GM19395 (cell line): Measurements from ENCODE around the gene ABCA5.
"Not testable (repeated sequence)": the region's sequence is repeated elsewhere in the genome, so short reads cannot be mapped to it uniquely, and the experiment has no call there.

Experiments
- ATAC-seq: cut with Tn5 transposase; IDR thresholded peaks from one replicate; pipeline ENCODE4 v1.9.1; 2021; ENCODE audit warnings: mild to moderate bottlenecking, moderate library complexity; ENCODE audit not compliant: unreplicated experiment

ABCA5 gene

DNA sequence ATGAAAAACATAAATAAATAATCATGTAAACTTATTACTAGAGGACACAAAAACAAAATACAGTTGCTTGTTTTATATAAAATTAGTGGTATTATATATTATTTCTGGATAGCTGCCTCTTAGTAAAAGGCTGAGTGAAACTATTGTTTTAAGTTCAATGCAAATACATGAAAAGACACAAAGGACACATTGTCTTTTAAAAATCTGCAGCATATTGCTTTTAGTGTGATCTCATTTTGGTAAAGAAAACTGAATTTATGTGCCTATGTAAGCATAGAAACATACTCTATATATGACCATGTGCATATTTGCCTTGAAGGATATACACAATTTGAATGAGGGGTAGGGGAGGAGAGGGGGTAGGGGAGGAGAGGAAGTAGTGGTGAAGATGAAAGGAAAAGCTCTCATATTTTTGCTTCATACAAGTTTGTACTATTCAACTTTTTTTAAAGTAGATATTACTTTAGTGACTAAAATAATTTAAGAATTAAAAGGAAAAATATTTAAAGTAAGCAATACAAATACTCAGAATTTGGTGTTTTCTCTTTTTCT is 104.2 kb downstream of the ABCA5 start:
- ATAC-seq = no peak

DNA sequence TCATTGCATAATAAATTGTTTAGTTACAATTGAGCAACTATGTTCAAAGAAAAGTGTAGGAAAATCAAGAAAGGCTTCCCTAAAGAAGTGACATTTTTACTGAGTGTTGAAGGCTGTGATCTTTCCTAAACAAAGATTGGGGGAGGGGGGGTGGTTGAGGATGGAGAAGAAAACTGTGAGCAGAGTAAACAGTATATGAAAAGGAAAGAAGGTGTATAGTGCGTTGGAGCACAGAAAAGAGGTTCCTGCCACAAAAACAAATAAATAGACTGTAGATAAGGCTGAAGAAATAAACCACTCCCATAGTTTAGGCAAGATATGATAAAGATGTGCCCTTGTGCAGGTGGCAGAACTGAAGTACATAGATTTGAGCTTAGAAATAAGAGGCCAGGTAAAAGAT is 106.8 kb downstream of the ABCA5 start:
- ATAC-seq = no peak

GRCh38 chr17:69218986-69219385 is 107.9 kb downstream of the ABCA5 start:
- ATAC-seq = no peak

DNA sequence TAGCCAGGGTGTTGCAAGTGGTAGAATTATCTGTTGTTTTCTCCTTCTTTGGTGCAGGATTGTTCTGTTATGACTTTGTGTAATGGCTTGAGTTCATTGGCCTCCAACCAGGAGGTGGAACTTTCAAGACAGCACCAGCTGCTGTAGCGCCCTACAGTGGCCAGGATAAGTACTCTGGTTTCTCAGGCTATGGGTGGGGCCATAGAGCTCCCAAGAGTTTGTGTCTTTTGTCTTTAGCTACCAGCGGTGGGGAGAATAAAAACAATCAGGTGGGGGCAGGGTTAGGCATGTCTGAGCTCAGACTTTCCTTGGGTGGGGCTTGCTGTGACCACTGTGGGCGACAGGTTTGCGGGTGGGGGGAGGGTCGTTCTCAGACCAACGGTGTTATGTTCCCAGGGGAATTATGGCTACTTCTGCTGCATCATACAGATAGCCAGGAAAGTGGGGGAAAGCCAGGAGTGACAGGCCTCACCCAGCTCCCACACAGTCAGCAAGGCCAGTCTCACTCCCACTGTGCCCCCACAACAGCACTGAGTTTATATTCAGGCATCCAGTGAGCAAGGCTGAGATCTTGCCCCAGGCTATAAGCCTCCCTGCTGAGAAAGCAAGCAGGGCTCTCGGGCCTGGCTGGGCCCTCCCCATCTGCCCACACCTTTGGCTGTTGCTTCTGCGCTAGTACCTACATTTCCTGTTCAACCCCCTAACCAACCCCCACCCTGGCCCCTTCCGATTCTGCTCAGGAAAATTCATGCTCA is 113.7 kb downstream of the ABCA5 start:
- ATAC-seq = no peak

- no peak for ATAC-seq
Measured at GRCh38 chr17:69208640-69209039, 118.3 kb downstream of the ABCA5 start.

DNA sequence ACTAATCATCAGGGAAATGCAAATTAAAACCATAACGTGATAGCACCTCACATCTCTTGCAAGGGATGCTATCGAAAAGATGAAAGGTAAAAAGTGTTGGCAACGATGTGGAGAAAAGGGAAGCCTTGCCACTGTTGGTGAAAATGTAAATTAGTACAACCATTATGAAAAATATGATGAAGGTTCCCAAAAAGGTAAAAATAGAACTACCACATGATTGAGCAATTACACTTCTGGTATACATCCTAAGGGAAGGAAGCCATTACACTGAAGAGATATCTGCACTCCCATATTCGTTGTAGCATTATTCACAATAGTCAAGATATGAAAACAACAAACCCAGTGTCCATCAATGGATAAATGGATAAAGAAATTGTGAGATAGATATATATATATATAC is 119.8 kb downstream of the ABCA5 start:
- no peak for ATAC-seq

- ATAC-seq = no peak
Measured at GRCh38 chr17:69198238-69198637, 128.7 kb downstream of the ABCA5 start.

GRCh38 chr17:69196105-69196653 is 130.8 kb downstream of the ABCA5 start:
- not testable (repeated sequence) for ATAC-seq
